ENCODE measurements around the gene DNAJC12. TPM values are rescaled to one million over a fixed set of nuclear protein-coding genes. Genes with fewer than 3 reads are reported as not detected.
A peak's percentile ranks its signal among the peaks of the same experiment; 100 is the strongest.
"Not testable (repeated sequence)": the region's sequence is repeated elsewhere in the genome, so short reads cannot be mapped to it uniquely, and the experiment has no call there.

DNAJC12 gene
- 52.2 and 72.8 TPM in 2 replicates for total RNA-seq (2014; rRNA removed; shearing (Covaris generic); ENCODE audit: low replicate concordance)

- Histone ChIP-seq H3K36me3 (ENCODE audit: insufficient read depth, low read length) (no peaks in the 10 kb centered on the region), H2AFZ (ENCODE audit: low read length) (peak within 1 kb of the TSS; percentile 53), H3K9ac (ENCODE audit: low read length) (peak within 1 kb of the TSS; percentile 69), H4K20me1 (ENCODE audit: insufficient read depth, low read depth, low read length) (no peaks in the 10 kb centered on the region), H3K4me3 (ENCODE audit: low read length) (peak within 1 kb of the TSS; percentile 70), H3K27ac (ENCODE audit: low read length) (peak within 1 kb of the TSS; percentile 63), H3K9me2 (replicated peaks; ENCODE audit: insufficient read depth, low read length) (no peaks in the 10 kb centered on the region), H3K9me3 (ENCODE audit: low read length) (no peaks in the 10 kb centered on the region), H3K79me2 (ENCODE audit: low read length) (peaks cover 50% of the 10 kb centered on the region), H3K27me3 (ENCODE audit: low read length) (no peaks in the 10 kb centered on the region), H3K4me2 (ENCODE audit: low read depth, low read length, poor library complexity, severe bottlenecking) (peak within 1 kb of the TSS; percentile 84), H3K4me1 (ENCODE audit: low read length) (peaks cover 14% of the 10 kb centered on the region)
- DNase-seq = peak; percentile 88
These were observed at the start of gene DNAJC12 for GRCh38 chr10:67837541-67838314. DNAJC12 (minus strand) TSS chr10:67838188; CDS start chr10:67838011, 177 bp downstream.

GRCh38 chr10:67884842-67885670 is 47.1 kb upstream of the DNAJC12 start:
- Histone ChIP-seq H3K27ac (ENCODE audit: low read length) (peak overlapping the region; percentile 72), H3K4me1 (ENCODE audit: low read length) (peaks cover 15% of the 10 kb centered on the region), H3K9me3 (ENCODE audit: low read length) (no peaks in the 10 kb centered on the region), H3K4me3 (ENCODE audit: low read length) (peak overlapping the region; percentile 90), H4K20me1 (ENCODE audit: insufficient read depth, low read depth, low read length) (0 out of 2 replicates have a peak, but pooled peaks cover 3% of the 10 kb centered on the region), H3K9ac (ENCODE audit: low read length) (peak overlapping the region; percentile 84), H3K27me3 (ENCODE audit: low read length) (no peaks in the 10 kb centered on the region), H3K36me3 (ENCODE audit: insufficient read depth, low read length) (peaks cover 28% of the 10 kb centered on the region), H3K9me2 (replicated peaks; ENCODE audit: insufficient read depth, low read length) (no peaks in the 10 kb centered on the region), H3K4me2 (ENCODE audit: low read depth, low read length, poor library complexity, severe bottlenecking) (peak overlapping the region; percentile 81), H2AFZ (ENCODE audit: low read length) (no peak overlapping the region), H3K79me2 (ENCODE audit: low read length) (peaks cover 48% of the 10 kb centered on the region)
- DNase-seq = peak; percentile 93

GRCh38 chr10:67884313-67884841 is 46.4 kb upstream of the DNAJC12 start, which contains the start of gene SIRT1:
SIRT1 (plus strand) TSS chr10:67884656; CDS start chr10:67884722, 66 bp downstream.
- H3K4me2 ChIP-seq (ENCODE audit: low read depth, low read length, poor library complexity, severe bottlenecking) = peak within 1 kb of the TSS; percentile 81
- H3K27me3 ChIP-seq (ENCODE audit: low read length) = no peaks in the 10 kb centered on the region
- no peaks in the 10 kb centered on the region for H3K9me3 ChIP-seq (ENCODE audit: low read length)
- H2AFZ ChIP-seq (ENCODE audit: low read length) = peak within 1 kb of the TSS; percentile 90
- peak within 1 kb of the TSS; percentile 72 for H3K27ac ChIP-seq (ENCODE audit: low read length)
- peaks cover 15% of the 10 kb centered on the region for H3K4me1 ChIP-seq (ENCODE audit: low read length)
- H4K20me1 ChIP-seq (ENCODE audit: insufficient read depth, low read depth, low read length) = 0 out of 2 replicates have a peak, but pooled peaks cover 3% of the 10 kb centered on the region
- H3K36me3 ChIP-seq (ENCODE audit: insufficient read depth, low read length) = peaks cover 23% of the 10 kb centered on the region
- H3K9ac ChIP-seq (ENCODE audit: low read length) = peak within 1 kb of the TSS; percentile 84
- H3K4me3 ChIP-seq (ENCODE audit: low read length) = peak within 1 kb of the TSS; percentile 90
- peak; percentile 98 for DNase-seq
- H3K9me2 ChIP-seq (replicated peaks; ENCODE audit: insufficient read depth, low read length) = no peaks in the 10 kb centered on the region
- peaks cover 43% of the 10 kb centered on the region for H3K79me2 ChIP-seq (ENCODE audit: low read length)

GRCh38 chr10:67883710-67884312 is 45.8 kb upstream of the DNAJC12 start:
- Histone ChIP-seq H3K9me3 (ENCODE audit: low read length) (no peaks in the 10 kb centered on the region), H2AFZ (ENCODE audit: low read length) (peak overlapping the region; percentile 90), H3K4me1 (ENCODE audit: low read length) (peaks cover 15% of the 10 kb centered on the region), H3K79me2 (ENCODE audit: low read length) (peaks cover 37% of the 10 kb centered on the region), H3K9ac (ENCODE audit: low read length) (peak overlapping the region; percentile 84), H3K4me3 (ENCODE audit: low read length) (peak overlapping the region; percentile 90), H3K36me3 (ENCODE audit: insufficient read depth, low read length) (peaks cover 17% of the 10 kb centered on the region), H3K4me2 (ENCODE audit: low read depth, low read length, poor library complexity, severe bottlenecking) (peak overlapping the region; percentile 81), H3K27ac (ENCODE audit: low read length) (0 out of 2 replicates have a peak overlapping the region, but pooled peaks have one; percentile 25), H4K20me1 (ENCODE audit: insufficient read depth, low read depth, low read length) (0 out of 2 replicates have a peak, but pooled peaks cover 3% of the 10 kb centered on the region), H3K27me3 (ENCODE audit: low read length) (no peaks in the 10 kb centered on the region), H3K9me2 (replicated peaks; ENCODE audit: insufficient read depth, low read length) (no peaks in the 10 kb centered on the region)
- DNase-seq = no peak

GRCh38 chr10:67878133-67878532 is 40.1 kb upstream of the DNAJC12 start:
- no peaks in the 10 kb centered on the region for H3K9me2 ChIP-seq (replicated peaks; ENCODE audit: insufficient read depth, low read length)
- H3K4me3 ChIP-seq (ENCODE audit: low read length) = no peak overlapping the region
- no peak overlapping the region for H3K27ac ChIP-seq (ENCODE audit: low read length)
- no peaks in the 10 kb centered on the region for H3K36me3 ChIP-seq (ENCODE audit: insufficient read depth, low read length)
- H3K9me3 ChIP-seq (ENCODE audit: low read length) = no peaks in the 10 kb centered on the region
- H3K4me1 ChIP-seq (ENCODE audit: low read length) = peaks cover 5% of the 10 kb centered on the region
- H3K79me2 ChIP-seq (ENCODE audit: low read length) = no peaks in the 10 kb centered on the region
- no peaks in the 10 kb centered on the region for H3K27me3 ChIP-seq (ENCODE audit: low read length)
- H4K20me1 ChIP-seq (ENCODE audit: insufficient read depth, low read depth, low read length) = no peaks in the 10 kb centered on the region
- no peak overlapping the region for H2AFZ ChIP-seq (ENCODE audit: low read length)
- H3K4me2 ChIP-seq (ENCODE audit: low read depth, low read length, poor library complexity, severe bottlenecking) = no peak overlapping the region
- no peak overlapping the region for H3K9ac ChIP-seq (ENCODE audit: low read length)
- no peak for DNase-seq

- not testable (repeated sequence) for H3K27ac ChIP-seq (ENCODE audit: low read length); H3K27me3 ChIP-seq (ENCODE audit: low read length); H3K9me2 ChIP-seq (replicated peaks; ENCODE audit: insufficient read depth, low read length); H3K4me3 ChIP-seq (ENCODE audit: low read length); H3K4me1 ChIP-seq (ENCODE audit: low read length); H4K20me1 ChIP-seq (ENCODE audit: insufficient read depth, low read depth, low read length); H3K36me3 ChIP-seq (ENCODE audit: insufficient read depth, low read length); H3K9ac ChIP-seq (ENCODE audit: low read length); H2AFZ ChIP-seq (ENCODE audit: low read length); H3K79me2 ChIP-seq (ENCODE audit: low read length); DNase-seq; H3K4me2 ChIP-seq (ENCODE audit: low read depth, low read length, poor library complexity, severe bottlenecking); H3K9me3 ChIP-seq (ENCODE audit: low read length)
These were observed 39.4 kb upstream of the DNAJC12 start for GRCh38 chr10:67877421-67877820.

- H3K36me3 ChIP-seq (ENCODE audit: insufficient read depth, low read length) = no peaks in the 10 kb centered on the region
- H3K9ac ChIP-seq (ENCODE audit: low read length) = no peak overlapping the region
- H3K4me1 ChIP-seq (ENCODE audit: low read length) = peaks cover 5% of the 10 kb centered on the region
- no peaks in the 10 kb centered on the region for H3K9me2 ChIP-seq (replicated peaks; ENCODE audit: insufficient read depth, low read length)
- H3K4me3 ChIP-seq (ENCODE audit: low read length) = no peak overlapping the region
- H3K4me2 ChIP-seq (ENCODE audit: low read depth, low read length, poor library complexity, severe bottlenecking) = no peak overlapping the region
- no peaks in the 10 kb centered on the region for H3K79me2 ChIP-seq (ENCODE audit: low read length)
- H2AFZ ChIP-seq (ENCODE audit: low read length) = no peak overlapping the region
- no peak overlapping the region for H3K27ac ChIP-seq (ENCODE audit: low read length)
- no peaks in the 10 kb centered on the region for H3K27me3 ChIP-seq (ENCODE audit: low read length)
- no peak for DNase-seq
- H3K9me3 ChIP-seq (ENCODE audit: low read length) = no peaks in the 10 kb centered on the region
- H4K20me1 ChIP-seq (ENCODE audit: insufficient read depth, low read depth, low read length) = no peaks in the 10 kb centered on the region
These were observed 37.6 kb upstream of the DNAJC12 start for GRCh38 chr10:67875340-67876238.

Data from Karpas-422 (cell line).